HEK293T (cell line): ENCODE data around the gene CAMSAP1.

Source experiments
- ARNT ChIP-seq: fragments of 450-650 bp; IDR thresholded peaks from 2 replicates; pipeline ENCODE4 v1.6.1; 2017; ENCODE audit warnings: mild to moderate bottlenecking
- BHLHE40 ChIP-seq: fragments of 450-650 bp; IDR thresholded peaks from 2 replicates; pipeline ENCODE4 v1.6.1; 2016; ENCODE audit warnings: mild to moderate bottlenecking, moderate library complexity, borderline replicate concordance
- CTBP1 ChIP-seq: fragments of 450-650 bp; IDR thresholded peaks from 2 replicates; pipeline ENCODE4 v1.6.1; 2016; ENCODE audit warnings: borderline replicate concordance
- FOXA1 ChIP-seq: fragments of 450-650 bp; IDR thresholded peaks from 2 replicates; pipeline ENCODE4 v1.6.1; 2016; ENCODE audit warnings: mild to moderate bottlenecking
- HDGF ChIP-seq: fragments of 450-650 bp; IDR thresholded peaks from 2 replicates; pipeline ENCODE4 v1.6.1; 2017; ENCODE audit warnings: antibody characterized with exemption, borderline replicate concordance
- L3MBTL2 ChIP-seq: fragments of 450-650 bp; conservative IDR thresholded peaks from 2 replicates; pipeline ENCODE4 v1.6.1; 2016; ENCODE audit warnings: mild to moderate bottlenecking
- SP1 ChIP-seq: fragments of 450-650 bp; IDR thresholded peaks from 2 replicates; pipeline ENCODE4 v1.6.1; 2017
- TARDBP ChIP-seq: fragments of 450-650 bp; IDR thresholded peaks from 2 replicates; pipeline ENCODE4 v1.6.1; 2016
- ZNF384 ChIP-seq: fragments of 450-650 bp; IDR thresholded peaks from 2 replicates; pipeline ENCODE4 v1.6.1; 2016

GRCh38 chr9:135937521-135938489 is 30.5 kb upstream of the CAMSAP1 start:
- TF ChIP-seq ZNF384: no peak
- TF ChIP-seq ARNT: no peak
- no peak for TF ChIP-seq CTBP1
- no peak for TF ChIP-seq BHLHE40
- no peak for TF ChIP-seq TARDBP
- TF ChIP-seq FOXA1: no peak
- TF ChIP-seq SP1: no peak
- no peak for TF ChIP-seq HDGF
- no peak for TF ChIP-seq L3MBTL2
